ES-I3 (cell line): ENCODE results near the gene TMEM95.
"Not testable (repeated sequence)": the region's sequence is repeated elsewhere in the genome, so short reads cannot be mapped to it uniquely, and the experiment has no call there.

ENCODE experiments used
- H3K36me3 ChIP-seq: 2 replicates; pipeline ENCODE4 v1.6.1; 2013; ENCODE audit warnings: mild to moderate bottlenecking, low read length, control low read depth, moderate library complexity; ENCODE audit not compliant: insufficient read depth
- H3K4me1 ChIP-seq: 2 replicates; pipeline ENCODE4 v1.6.1; 2013; ENCODE audit warnings: mild to moderate bottlenecking, control low read depth, low read length; ENCODE audit not compliant: insufficient read depth
- H3K9ac ChIP-seq: 2 replicates; pipeline ENCODE4 v1.6.1; 2013; ENCODE audit warnings: low read depth, mild to moderate bottlenecking, low read length, moderate library complexity
- H3K9me3 ChIP-seq: 2 replicates; pipeline ENCODE4 v1.6.1; 2013; ENCODE audit warnings: mild to moderate bottlenecking, low read length, moderate library complexity; ENCODE audit not compliant: control insufficient read depth, insufficient read depth

TMEM95 gene

DNA sequence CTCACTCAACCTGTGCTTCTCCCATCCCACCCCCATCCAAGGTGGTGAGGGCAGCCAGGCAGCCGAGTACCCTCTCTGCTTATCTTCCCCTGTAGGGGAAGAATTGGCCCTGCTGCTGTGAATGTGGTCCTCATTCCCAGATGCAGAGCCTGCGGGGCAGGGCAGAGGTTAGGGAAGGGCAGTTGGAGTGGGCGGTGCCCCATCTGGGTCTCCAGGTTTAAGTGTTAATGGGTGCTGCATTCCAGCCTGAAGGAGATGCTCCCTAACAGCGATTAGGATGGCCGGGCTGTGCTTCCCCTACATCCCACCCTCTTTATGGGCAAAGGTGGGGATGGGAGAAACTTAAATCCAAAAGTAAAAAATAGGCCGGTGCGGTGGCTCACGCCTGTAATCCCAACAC, 12.1 kb downstream of the TMEM95 start:
- Histone ChIP-seq H3K36me3 (no peaks in the 10 kb centered on the region), H3K4me1 (peaks cover 7% of the 10 kb centered on the region), H3K9ac (no peak overlapping the region), H3K9me3 (no peaks in the 10 kb centered on the region)

DNA sequence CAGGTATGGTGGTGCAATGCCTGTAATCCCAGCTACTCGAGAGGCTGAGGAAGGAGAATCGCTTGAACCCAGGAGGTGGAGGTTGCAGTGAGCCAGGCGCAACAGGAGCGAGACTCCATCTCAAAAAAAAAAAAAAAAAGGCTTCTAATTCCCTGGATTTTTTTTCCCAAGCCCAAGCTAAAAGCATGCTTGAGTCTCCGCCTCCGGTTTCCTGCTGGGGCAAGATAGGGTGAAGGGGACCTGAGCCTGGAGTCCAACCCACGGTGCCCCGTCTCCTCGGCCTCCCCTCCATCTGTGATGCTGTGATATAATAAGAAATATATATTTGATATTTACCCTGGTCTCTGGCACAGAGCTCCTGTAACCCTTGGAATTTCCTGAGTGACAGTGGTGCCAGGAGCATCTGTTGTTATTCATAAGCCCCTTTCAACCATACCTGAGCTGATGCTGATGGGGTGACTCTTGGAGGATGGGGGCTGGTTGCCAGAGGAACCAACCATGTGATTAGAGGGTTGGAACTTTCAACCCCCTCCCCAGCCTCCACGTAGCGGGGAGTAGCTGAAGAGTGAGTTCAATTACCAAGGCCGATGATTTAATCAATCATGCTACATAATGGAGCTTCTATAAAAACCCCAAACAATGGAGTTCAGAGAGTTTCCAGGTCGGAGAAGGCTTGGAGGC, 13.1 kb downstream of the TMEM95 start:
- H3K4me1 ChIP-seq = peaks cover 7% of the 10 kb centered on the region
- H3K36me3 ChIP-seq = no peaks in the 10 kb centered on the region
- no peak overlapping the region for H3K9ac ChIP-seq
- H3K9me3 ChIP-seq = no peaks in the 10 kb centered on the region

GRCh38 chr17:7368599-7368994, 13.6 kb downstream of the TMEM95 start:
- H3K9me3 ChIP-seq, H3K36me3 ChIP-seq, H3K4me1 ChIP-seq, H3K9ac ChIP-seq: not testable (repeated sequence)

DNA sequence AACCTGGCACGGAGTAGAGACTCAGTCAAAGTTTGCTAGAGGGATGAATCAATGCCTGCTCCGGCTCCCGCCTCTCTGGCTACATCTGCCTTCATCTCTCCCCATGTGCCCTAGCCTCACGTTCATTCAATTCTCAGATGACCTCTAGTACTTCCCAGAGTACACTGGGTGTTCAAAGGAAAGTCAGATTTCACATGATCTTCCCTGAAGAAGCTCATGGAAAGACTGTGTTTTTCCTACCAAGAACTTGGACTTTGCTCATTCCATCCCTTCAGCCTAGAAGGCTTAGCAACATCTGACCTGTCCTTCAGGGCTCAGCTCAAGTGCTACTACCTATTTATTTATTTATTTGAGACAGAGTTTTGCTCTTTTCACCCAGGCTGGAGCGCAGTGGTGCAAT, 14.9 kb downstream of the TMEM95 start:
- Histone ChIP-seq H3K9ac (no peak overlapping the region), H3K4me1 (peaks cover 7% of the 10 kb centered on the region), H3K9me3 (no peaks in the 10 kb centered on the region), H3K36me3 (no peaks in the 10 kb centered on the region)

DNA sequence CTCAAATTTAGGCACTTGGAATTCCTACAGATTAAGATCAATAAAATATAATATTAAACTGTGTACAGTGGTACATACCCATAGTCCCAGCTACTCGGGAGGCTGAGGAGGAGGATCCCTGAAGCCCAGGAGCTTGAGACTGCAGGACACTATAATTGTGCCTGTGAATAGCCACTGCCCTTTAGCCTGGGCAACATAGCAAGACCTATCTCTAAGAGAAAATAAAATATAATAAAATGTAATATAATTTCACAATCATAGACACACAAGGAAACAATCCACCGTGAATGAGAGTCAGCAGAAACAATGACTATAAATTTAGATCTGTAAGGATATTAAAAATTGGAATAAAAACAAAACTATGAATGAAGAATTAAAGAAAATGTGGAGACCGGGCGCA, 15.9 kb downstream of the TMEM95 start:
- Histone ChIP-seq H3K4me1 (peaks cover 7% of the 10 kb centered on the region), H3K9me3 (no peaks in the 10 kb centered on the region), H3K9ac (no peak overlapping the region), H3K36me3 (no peaks in the 10 kb centered on the region)

- no peak overlapping the region for H3K9ac ChIP-seq
- H3K36me3 ChIP-seq = no peaks in the 10 kb centered on the region
- H3K4me1 ChIP-seq = no peaks in the 10 kb centered on the region
- H3K9me3 ChIP-seq = 0 out of 2 replicates have a peak, but pooled peaks cover 2% of the 10 kb centered on the region
Observed at GRCh38 chr17:7374353-7374752, 19.4 kb downstream of the TMEM95 start.

GRCh38 chr17:7379134-7379533, 24.2 kb downstream of the TMEM95 start:
- Histone ChIP-seq H3K9ac (no peak overlapping the region), H3K9me3 (0 out of 2 replicates have a peak, but pooled peaks cover 5% of the 10 kb centered on the region), H3K4me1 (no peaks in the 10 kb centered on the region), H3K36me3 (no peaks in the 10 kb centered on the region)

- no peaks in the 10 kb centered on the region for H3K36me3 ChIP-seq
- peak overlapping the region; percentile 57; the same call in 1 of the 2 replicates for H3K9ac ChIP-seq
- H3K9me3 ChIP-seq = 0 out of 2 replicates have a peak, but pooled peaks cover 5% of the 10 kb centered on the region
- H3K4me1 ChIP-seq = no peaks in the 10 kb centered on the region
Observed at GRCh38 chr17:7380321-7380720, 25.4 kb downstream of the TMEM95 start.

DNA sequence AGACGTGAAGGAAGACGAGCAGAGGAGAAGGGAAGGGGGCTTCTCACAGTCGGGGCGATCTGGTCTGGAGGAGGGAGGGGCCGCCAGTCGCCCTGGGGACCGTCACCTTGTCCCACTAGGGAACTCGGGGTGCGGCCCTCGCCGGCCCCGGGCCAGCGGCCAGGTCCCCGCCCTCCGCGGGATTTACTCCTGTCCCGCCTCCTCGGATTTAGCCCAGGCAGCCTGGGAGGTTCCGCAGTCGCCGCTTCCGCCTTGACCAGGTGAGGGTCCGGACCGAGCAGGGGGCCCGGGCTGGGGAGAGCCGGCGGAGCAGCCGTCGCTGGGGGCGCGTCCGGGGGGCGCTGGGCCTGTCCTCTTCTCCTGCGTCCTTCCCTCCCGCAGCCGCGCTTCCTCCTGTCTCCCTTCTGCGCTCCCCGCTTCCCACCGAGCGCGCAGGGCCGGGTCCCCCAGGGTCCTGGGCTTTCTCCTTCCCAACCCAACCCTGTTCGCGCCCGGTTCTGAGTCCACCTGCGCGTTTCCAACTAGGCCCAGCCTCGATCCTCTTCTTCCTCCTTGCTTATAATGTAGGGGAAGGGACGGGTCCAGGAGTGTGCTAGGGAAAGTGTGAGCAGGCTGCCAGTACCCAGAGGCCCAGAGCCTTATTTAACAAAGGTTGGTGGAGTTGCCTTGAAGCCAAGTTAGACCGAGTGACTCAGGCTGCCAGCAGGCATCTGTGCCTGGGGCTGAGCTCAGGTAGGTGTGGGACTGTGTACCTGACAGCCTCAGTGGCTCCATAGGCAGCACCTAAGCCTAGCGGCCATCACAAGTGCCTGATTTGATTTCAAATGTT, 26.1 kb downstream of the TMEM95 start, which contains the start of gene TNK1:
Gene TNK1 (plus strand): TSS at position 235 of the 829 bp plus-strand sequence. CDS start 1,838 bp downstream, outside the sequence.
- Histone ChIP-seq H3K36me3 (no peaks in the 10 kb centered on the region), H3K9ac (peak within 1 kb of the TSS; percentile 57; the same call in 1 of the 2 replicates), H3K4me1 (no peaks in the 10 kb centered on the region), H3K9me3 (0 out of 2 replicates have a peak, but pooled peaks cover 5% of the 10 kb centered on the region)

DNA sequence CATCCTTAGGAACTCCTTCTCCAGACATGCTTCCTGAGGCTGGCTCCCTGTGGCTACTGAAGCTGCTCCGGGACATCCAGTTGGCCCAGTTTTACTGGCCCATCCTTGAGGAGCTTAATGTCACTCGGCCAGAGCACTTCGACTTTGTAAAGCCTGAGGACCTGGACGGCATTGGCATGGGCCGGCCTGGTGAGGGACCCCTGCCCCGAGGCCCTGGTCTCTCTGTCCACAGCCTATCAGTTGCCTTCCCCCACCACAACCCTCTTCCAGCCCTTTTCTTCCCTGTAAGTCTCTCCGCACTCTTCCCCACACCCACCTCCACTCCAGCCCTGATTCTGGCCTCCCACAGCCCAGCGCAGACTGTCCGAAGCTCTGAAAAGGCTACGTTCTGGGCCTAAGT, 27.9 kb downstream of the TMEM95 start:
- H3K9ac ChIP-seq = no peak overlapping the region
- 0 out of 2 replicates have a peak, but pooled peaks cover 5% of the 10 kb centered on the region for H3K9me3 ChIP-seq
- no peaks in the 10 kb centered on the region; the same call in 1 of the 2 replicates for H3K36me3 ChIP-seq
- no peaks in the 10 kb centered on the region for H3K4me1 ChIP-seq

GRCh38 chr17:7383371-7383741, 28.4 kb downstream of the TMEM95 start:
- H3K36me3 ChIP-seq = no peaks in the 10 kb centered on the region; the same call in 1 of the 2 replicates
- no peak overlapping the region; the same call in 1 of the 2 replicates for H3K9ac ChIP-seq
- no peaks in the 10 kb centered on the region for H3K4me1 ChIP-seq
- H3K9me3 ChIP-seq = 0 out of 2 replicates have a peak, but pooled peaks cover 5% of the 10 kb centered on the region

DNA sequence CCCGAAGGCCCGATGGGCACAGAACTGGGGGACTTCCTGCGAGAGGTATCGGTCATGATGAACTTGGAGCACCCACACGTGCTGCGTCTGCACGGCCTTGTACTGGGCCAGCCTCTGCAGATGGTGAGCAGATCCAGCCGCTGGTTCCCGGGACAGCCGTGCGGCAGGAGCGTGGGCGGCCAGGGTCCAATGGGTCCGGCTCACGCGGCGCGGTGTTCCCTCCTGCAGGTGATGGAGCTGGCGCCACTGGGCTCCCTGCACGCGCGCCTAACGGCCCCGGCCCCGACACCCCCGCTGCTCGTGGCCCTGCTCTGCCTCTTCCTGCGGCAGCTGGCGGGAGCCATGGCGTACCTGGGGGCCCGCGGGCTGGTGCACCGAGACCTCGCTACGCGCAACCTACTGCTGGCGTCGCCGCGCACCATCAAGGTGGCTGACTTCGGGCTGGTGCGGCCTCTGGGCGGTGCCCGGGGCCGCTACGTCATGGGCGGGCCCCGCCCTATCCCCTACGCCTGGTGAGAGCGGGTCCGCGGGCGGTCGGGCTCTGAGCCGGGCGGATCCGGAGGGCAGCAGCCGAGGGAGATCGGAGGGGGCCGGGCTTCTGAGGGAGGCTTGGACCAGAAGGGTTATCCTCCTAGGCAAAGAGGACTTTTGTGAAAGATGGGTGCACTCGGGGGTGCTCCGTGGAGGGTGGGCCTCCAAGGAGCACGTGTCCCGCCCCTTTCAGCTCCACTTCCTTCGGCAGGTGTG, 29.0 kb downstream of the TMEM95 start:
- Histone ChIP-seq H3K9me3 (0 out of 2 replicates have a peak, but pooled peaks cover 5% of the 10 kb centered on the region), H3K36me3 (no peaks in the 10 kb centered on the region; the same call in 1 of the 2 replicates), H3K4me1 (no peaks in the 10 kb centered on the region), H3K9ac (peak overlapping the region; percentile 64)

DNA sequence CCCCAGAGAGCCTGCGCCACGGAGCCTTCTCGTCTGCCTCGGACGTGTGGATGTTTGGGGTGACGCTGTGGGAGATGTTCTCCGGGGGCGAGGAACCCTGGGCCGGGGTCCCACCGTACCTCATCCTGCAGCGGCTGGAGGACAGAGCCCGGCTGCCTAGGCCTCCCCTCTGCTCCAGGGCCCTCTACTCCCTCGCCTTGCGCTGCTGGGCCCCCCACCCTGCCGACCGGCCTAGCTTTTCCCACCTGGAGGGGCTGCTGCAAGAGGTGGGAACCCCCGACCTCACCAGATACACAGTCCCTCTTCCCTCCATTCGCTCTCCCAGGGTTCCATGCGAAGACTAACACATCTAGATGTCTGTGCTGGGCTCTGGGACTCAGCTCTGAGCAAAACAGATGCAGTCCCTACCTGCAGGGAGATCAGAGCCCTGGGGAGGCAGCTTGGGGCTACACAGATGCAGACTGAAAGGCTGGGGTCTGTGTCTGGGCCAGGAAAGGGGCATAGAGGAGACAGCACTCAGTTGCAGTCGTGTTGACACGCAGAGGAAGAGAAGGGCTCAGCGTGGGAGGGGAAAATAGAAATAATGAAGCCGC, 29.6 kb downstream of the TMEM95 start:
- Histone ChIP-seq H3K9me3 (0 out of 2 replicates have a peak, but pooled peaks cover 1% of the 10 kb centered on the region), H3K4me1 (no peaks in the 10 kb centered on the region), H3K9ac (peak overlapping the region; percentile 64), H3K36me3 (no peaks in the 10 kb centered on the region; the same call in 1 of the 2 replicates)

GRCh38 chr17:7388856-7389255, 33.9 kb downstream of the TMEM95 start:
- H3K4me1 ChIP-seq = peaks cover 6% of the 10 kb centered on the region; the same call in 1 of the 2 replicates

More at GRCh38 chr17:7388856-7389255, 33.9 kb downstream of the TMEM95 start:
- Histone ChIP-seq H3K36me3 (peaks cover 3% of the 10 kb centered on the region; the same call in 1 of the 2 replicates), H3K9me3 (no peaks in the 10 kb centered on the region), H3K9ac (no peak overlapping the region)
